ENCODE results near the gene EIF2A. TPM values are rescaled to one million over a fixed set of nuclear protein-coding genes. Genes with fewer than 3 reads are reported as not detected.
"Not testable (repeated sequence)": the region's sequence is repeated elsewhere in the genome, so short reads cannot be mapped to it uniquely, and the experiment has no call there.

EIF2A gene
- polyA plus RNA-seq, 1 donor: 130 TPM

- DNase-seq: peak; percentile 98
These were observed 56.8 kb downstream of the EIF2A start, which contains the start of gene SELENOT for GRCh38 chr3:150603153-150603979. Gene SELENOT, plus strand, starts transcription at chr3:150603321. Its CDS starts 42 bp downstream, at chr3:150603363.

- no peak for DNase-seq
These were observed 57.4 kb downstream of the EIF2A start for GRCh38 chr3:150603980-150604319.

GRCh38 chr3:150605998-150606641 is 59.5 kb downstream of the EIF2A start:
- DNase-seq: no peak

GRCh38 chr3:150607267-150608065 is 60.9 kb downstream of the EIF2A start:
- no peak for DNase-seq

GRCh38 chr3:150609988-150610387 is 63.4 kb downstream of the EIF2A start:
- no peak for DNase-seq

GRCh38 chr3:150610785-150611184 is 64.2 kb downstream of the EIF2A start:
- no peak for DNase-seq

- no peak for DNase-seq
These were observed 65.1 kb downstream of the EIF2A start for GRCh38 chr3:150611666-150612065.

GRCh38 chr3:150612494-150612893 is 65.9 kb downstream of the EIF2A start:
- no peak for DNase-seq

- no peak for DNase-seq
These were observed 66.4 kb downstream of the EIF2A start for GRCh38 chr3:150613034-150613433.

GRCh38 chr3:150613709-150614480 is 67.3 kb downstream of the EIF2A start:
- no peak for DNase-seq

- no peak for DNase-seq
These were observed 73.6 kb downstream of the EIF2A start for GRCh38 chr3:150620002-150620689.

- DNase-seq: not testable (repeated sequence)
These were observed 76.4 kb downstream of the EIF2A start for GRCh38 chr3:150622955-150623354.

- DNase-seq: no peak
These were observed 77.4 kb downstream of the EIF2A start for GRCh38 chr3:150623945-150624344.

GRCh38 chr3:150626148-150626930 is 79.8 kb downstream of the EIF2A start:
- no peak for DNase-seq

- DNase-seq: peak; percentile 26
These were observed 81.0 kb downstream of the EIF2A start for GRCh38 chr3:150627557-150627956.

GRCh38 chr3:150631515-150632221 is 85.1 kb downstream of the EIF2A start:
- DNase-seq: no peak

GRCh38 chr3:150635076-150635475 is 88.5 kb downstream of the EIF2A start:
- no peak for DNase-seq

GRCh38 chr3:150635526-150635925 is 88.9 kb downstream of the EIF2A start:
- no peak for DNase-seq
